Measurements from ENCODE around the gene CD40. TPM values are rescaled to one million over a fixed set of nuclear protein-coding genes. Genes with fewer than 3 reads are reported as not detected.

Gene CD40
- total and polyA plus RNA-seq, 2 of the 8 experiments (the other 6 are each of a cell fraction or from before 2014, with no cell fraction given), result 14.5 to 18.8 TPM

- no peak overlapping the region for H2BK12ac ChIP-seq (ENCODE audit: low read depth, low read length)
- POLR2A ChIA-PET (ENCODE audit: partially characterized antibody), result no interaction called here
- H4K91ac ChIP-seq (replicated peaks; ENCODE audit: insufficient read length, low read length), result no peak overlapping the region
- no peak overlapping the region for H4K8ac ChIP-seq (ENCODE audit: extremely low read depth, insufficient read depth, low read length)
- no peak overlapping the region for H2AK5ac ChIP-seq (ENCODE audit: low read depth, low read length)
- peaks cover 0 to 6% (median 1%) of the 10 kb centered on the region in 4 experiments; a peak in 4 of 8 replicates for H3K36me3 ChIP-seq (ENCODE audit: control insufficient read depth in 2 of 4, insufficient read depth in 4 of 4, low read length in 3 of 4)
- H3K79me1 ChIP-seq (ENCODE audit: low read depth, low read length), result no peaks in the 10 kb centered on the region
- no peak overlapping the region for H2BK5ac ChIP-seq (ENCODE audit: low read depth, low read length)
- H3K27ac ChIP-seq (ENCODE audit: low read depth, low read length), result no peak overlapping the region
- no peak overlapping the region for H3K23ac ChIP-seq (ENCODE audit: insufficient read length)
- no peak overlapping the region for H3K4me3 ChIP-seq (ENCODE audit: extremely low read depth in 1 of 4, insufficient read depth in 2 of 4, low read depth in 3 of 4, low read length in 4 of 4)
- H3K18ac ChIP-seq (ENCODE audit: extremely low read depth, low read length), result no peak overlapping the region
- CTCF ChIA-PET (ENCODE audit: partially characterized antibody), result interaction anchor here (0.7 to 8.1 kb wide), 14 partner anchors 7 to 222 kb away, joined by 3 to 171 read pairs (median 4); partner anchors contain the start of genes CD40 and SLC12A5
- FAIRE-seq (no peak), DNase-seq (ENCODE audit: low read depth in 1 of 2, low spot score in 2 of 2) (no peak)
- no peak overlapping the region for H3K56ac ChIP-seq (replicated peaks; ENCODE audit: insufficient read length, low read depth, low read length)
- peaks cover 2 to 3% of the 10 kb centered on the region in 2 experiments for H4K20me1 ChIP-seq (replicated peaks in 1 of 2; ENCODE audit: control insufficient read depth in 1 of 2, insufficient read depth in 2 of 2, low read length in 2 of 2)
- H3K23me2 ChIP-seq (ENCODE audit: low read depth, low read length), result no peaks in the 10 kb centered on the region
- H4K5ac ChIP-seq (ENCODE audit: insufficient read length, low read depth, low read length), result no peak overlapping the region
- no peak overlapping the region for H2BK15ac ChIP-seq (ENCODE audit: low read length)
- H3K4me2 ChIP-seq (ENCODE audit: insufficient read depth in 1 of 2, low read depth in 2 of 2, low read length in 2 of 2), result no peak overlapping the region
- H3K79me2 ChIP-seq (ENCODE audit: control insufficient read depth in 1 of 2, insufficient read depth in 2 of 2, low read length in 2 of 2), result no peaks in the 10 kb centered on the region
- no peak overlapping the region for H3K14ac ChIP-seq (ENCODE audit: insufficient read length)
- H3K9me3 ChIP-seq (ENCODE audit: insufficient read depth in 2 of 2, low read depth in 1 of 2, low read length in 1 of 2), result no peaks in the 10 kb centered on the region
- H3K4me1 ChIP-seq (replicated peaks in 1 of 4; ENCODE audit: control insufficient read depth in 3 of 4, insufficient read depth in 4 of 4, low read length in 3 of 4), result no peaks in the 10 kb centered on the region; a peak in 1 of 7 replicates
- H3K4ac ChIP-seq (replicated peaks; ENCODE audit: insufficient read length, low read depth, low read length), result no peak overlapping the region
- no peak overlapping the region for H2BK120ac ChIP-seq (replicated peaks; ENCODE audit: low read depth, low read length)
- no peak overlapping the region for H2AFZ ChIP-seq (ENCODE audit: low read length)
- H3K27me3 ChIP-seq (replicated peaks in 1 of 4; ENCODE audit: control insufficient read depth in 3 of 4, extremely low read depth in 1 of 4, insufficient read depth in 3 of 4, low read length in 3 of 4), result peaks cover 0 to 4% (median 2%) of the 10 kb centered on the region in 4 experiments; a peak in 4 of 7 replicates
- no peak overlapping the region for H3K9ac ChIP-seq (replicated peaks in 1 of 4; ENCODE audit: extremely low read depth in 1 of 4, low read depth in 3 of 4, low read length in 3 of 4)
- WGBS, 2 experiments (ENCODE audit: extremely low coverage in 1 of 2, insufficient coverage in 1 of 2, insufficient read length in 1 of 2, insufficient replicate concordance in 2 of 2, low coverage in 1 of 2, low lambda C conversion rate in 2 of 2, missing lambda C conversion rate in 1 of 2), result 83% methylated on average over 11 of the region's 11 CpGs; no CpG with 5 or more reads in 1 of the 2 experiments
- H2BK20ac ChIP-seq (ENCODE audit: low read length), result no peak overlapping the region
- TF ChIP-seq SIX5 (IDR thresholded peaks at IDR 0.05; ENCODE audit: low read depth, low read length) (no peak), KDM5A (IDR thresholded peaks at IDR 0.05; ENCODE audit: low read length) (no peak), HDAC2 (IDR thresholded peaks at IDR 0.05; ENCODE audit: borderline replicate concordance in 1 of 2, low read depth in 2 of 2, low read length in 2 of 2) (no peak), RFX5 (IDR thresholded peaks at IDR 0.05; ENCODE audit: borderline replicate concordance, low read depth, low read length) (no peak), YY1 (IDR thresholded peaks at IDR 0.05; ENCODE audit: low read depth, low read length) (no peak), RBBP5 (IDR thresholded peaks at IDR 0.05; ENCODE audit: borderline replicate concordance, low read depth, low read length) (no peak), HDAC6 (IDR thresholded peaks at IDR 0.05; ENCODE audit: low read depth, low read length) (no peak), EGR1 (IDR thresholded peaks at IDR 0.05; ENCODE audit: borderline replicate concordance, low read depth, low read length) (no peak), EZH2 (IDR thresholded peaks at IDR 0.05; ENCODE audit: low read depth, low read length, severe bottlenecking) (no peak), SIN3A (conservative IDR thresholded peaks at IDR 0.05 in 1 of 2, IDR thresholded peaks at IDR 0.05 in 1 of 2; ENCODE audit: low read depth in 1 of 2, low read length in 2 of 2) (no peak), CREB1 (IDR thresholded peaks at IDR 0.05) (no peak), KDM4A (IDR thresholded peaks at IDR 0.05; ENCODE audit: low read depth, low read length, severe bottlenecking) (no peak), POU5F1 (IDR thresholded peaks at IDR 0.05; ENCODE audit: low read depth, low read length) (no peak)
Observed at GRCh38 chr20:46127396-46128010, 9.4 kb downstream of the CD40 start.

All from H1 (cell line).